K562 (cell line): Measurements from ENCODE around the gene BCL6B. TPM values are rescaled to one million over a fixed set of nuclear protein-coding genes. Genes with fewer than 3 reads are reported as not detected.

Source experiments
- ATAC-seq: fragments of 200-7000 bp; cut with Tn5 transposase; 3 replicates; pipeline ENCODE4 v1.9.1; 2020; ENCODE audit warnings: moderate library complexity
- BruUV-seq: library from RNA; stranded (reverse); fragments of 400-500 nt; replicated peaks from 2 replicates; lab custom pipeline; 2021; lab: Mats Ljungman, UMichigan
- CTCF ChIA-PET: fragments of 300-600 bp; formaldehyde crosslinking; extraction: SDS; loops from one replicate; lab custom pipeline; 2021; ENCODE audit warnings: low intra/inter-chr PET ratio; lab: Yijun Ruan, JAX
- POLR2A ChIA-PET: fragments of 300-600, 350-650 bp; sonication (Branson Sonifier 250); formaldehyde crosslinking; extraction: SDS; loops from one replicate; lab custom pipeline; 2021; ENCODE audit warnings: antibody characterized with exemption, inconsistent platforms; lab: Yijun Ruan, JAX
- DNase-seq, 4 experiments: peaks; one replicate each; pipeline versions ENCODE4 v3.0.0 to v3.0.0-alpha.2; 2011 to 2018; ENCODE audit warnings: low spot score in 3 of 4, mixed read lengths in 3 of 4; ENCODE audit errors: extremely low read depth in 1 of 4
- FAIRE-seq: peaks from 2 replicates; lab custom pipeline; 2011; peaks lifted over from hg19 to GRCh38; lab: Jason Lieb, UNC
- H2AFZ ChIP-seq: 2 replicates; pipeline ENCODE4 v1.6.0; 2011; ENCODE audit warnings: low read depth, low read length, control low read depth, inconsistent platforms
- H3K27ac ChIP-seq: fragments of 200-600 bp; 3 replicates; pipeline ENCODE4 v1.8.0; 2011; ENCODE audit warnings: low read depth, mild to moderate bottlenecking, control low read depth, inconsistent platforms, low read length, moderate library complexity, mixed read lengths; ENCODE audit errors: extremely low read depth
- H3K27me3 ChIP-seq, 2 experiments: fragments of 300-600 bp in 1 of 2; 2 replicates in 1 of 2; 3 replicates in 1 of 2; pipeline versions ENCODE4 v1.6.0 to v1.8.0; 2011; ENCODE audit warnings: inconsistent platforms in 2 of 2, low read length in 2 of 2, mild to moderate bottlenecking in 1 of 2, mixed read lengths in 1 of 2, moderate library complexity in 1 of 2; ENCODE audit not compliant: control insufficient read depth in 2 of 2, insufficient read depth in 2 of 2
- H3K36me3 ChIP-seq: fragments of 300-600 bp; 3 replicates; pipeline ENCODE4 v1.8.0; 2011; ENCODE audit warnings: mild to moderate bottlenecking, low read length, inconsistent platforms; ENCODE audit not compliant: control insufficient read depth, insufficient read depth
- H3K4me1 ChIP-seq, 2 experiments: fragments of 200-600 bp in 1 of 2; replicated peaks in 1 of 2; 2 replicates in 1 of 2; 3 replicates in 1 of 2; pipeline versions ENCODE4 v1.5.1 to v1.8.0; 2011; ENCODE audit warnings: inconsistent platforms in 2 of 2, low read length in 2 of 2, mild to moderate bottlenecking in 1 of 2, mixed read lengths in 1 of 2, moderate library complexity in 1 of 2; ENCODE audit not compliant: control insufficient read depth in 2 of 2, insufficient read depth in 2 of 2
- H3K4me2 ChIP-seq: 2 replicates; pipeline ENCODE4 v1.6.1; 2011; ENCODE audit warnings: low read length, control low read depth, inconsistent platforms, mixed read lengths; ENCODE audit not compliant: insufficient read depth
- H3K4me3 ChIP-seq: fragments of 200-600 bp; sonication (generic), shearing (Covaris generic); 2 replicates; pipeline ENCODE4 v1.5.1; 2016; ENCODE audit warnings: control low read depth, inconsistent platforms
- H3K79me2 ChIP-seq: fragments of 200-600 bp; 3 replicates; pipeline ENCODE4 v1.8.0; 2011; ENCODE audit warnings: low read length, inconsistent platforms; ENCODE audit not compliant: control insufficient read depth, insufficient read depth
- H3K9ac ChIP-seq, 2 experiments: 2 replicates each; pipeline versions ENCODE4 v1.6.0 to v1.6.1; 2011; ENCODE audit warnings: low read depth in 2 of 2, low read length in 2 of 2, control low read depth in 1 of 2, inconsistent platforms in 1 of 2, mild to moderate bottlenecking in 1 of 2, mixed read lengths in 1 of 2; ENCODE audit not compliant: insufficient read depth in 1 of 2
- H3K9me1 ChIP-seq: one replicate; pipeline ENCODE4 v1.6.0; 2011; ENCODE audit warnings: inconsistent platforms, mild to moderate bottlenecking, low read length, moderate library complexity; ENCODE audit not compliant: control insufficient read depth, insufficient read depth
- H3K9me3 ChIP-seq: replicated peaks from 2 replicates; pipeline ENCODE4 v1.5.1; 2011; ENCODE audit warnings: low read depth, low read length, inconsistent platforms; ENCODE audit not compliant: control insufficient read depth, insufficient read depth
- H4K20me1 ChIP-seq: replicated peaks from 2 replicates; pipeline ENCODE4 v1.6.1; 2011; ENCODE audit warnings: low read length, inconsistent platforms, mixed read lengths; ENCODE audit not compliant: control insufficient read depth, insufficient read depth
- CREM ChIP-seq: IDR thresholded peaks from 2 replicates; pipeline ENCODE4 v1.6.1; 2014; ENCODE audit warnings: antibody characterized with exemption, low read depth
- DMBX1 ChIP-seq: fragments of 250-450 bp; sonication (Bioruptor Pico); IDR thresholded peaks from 2 replicates; pipeline ENCODE4 v1.8.0; 2022; ENCODE audit warnings: inconsistent platforms, mild to moderate bottlenecking, moderate library complexity, borderline replicate concordance
- FOXK1 ChIP-seq: sonication (generic); formaldehyde crosslinking; IDR thresholded peaks from 2 replicates; pipeline ENCODE4 v1.8.0; 2022; ENCODE audit warnings: missing genetic modification reagents, mild to moderate bottlenecking, borderline replicate concordance
- SIX5 ChIP-seq, 2 experiments: IDR thresholded peaks; 2 replicates each; pipeline ENCODE4 v1.6.1; 2011; ENCODE audit warnings: low read length in 2 of 2, borderline replicate concordance in 1 of 2, low read depth in 1 of 2, mild to moderate bottlenecking in 1 of 2, moderate library complexity in 1 of 2; ENCODE audit not compliant: insufficient read depth in 1 of 2
- THAP7 ChIP-seq: fragments of 250-450 bp; sonication (Bioruptor Pico); IDR thresholded peaks from 2 replicates; pipeline ENCODE4 v1.5.0; 2021
- WGBS: fragments of 100-300 bp; shearing (Covaris generic); methylation state at CpG from one replicate; pipeline ENCODE4 v1.1.6; 2016; ENCODE audit warnings: low coverage, mixed read lengths; ENCODE audit not compliant: insufficient coverage; ENCODE audit errors: missing lambda C conversion rate; 5-methylcytosine and 5-hydroxymethylcytosine counted together
- in situ Hi-C: fragments of 300-500 bp; cut with MboI; formaldehyde crosslinking; loops from 4 replicates; pipeline ENCODE4 v1.15.0; 2018; ENCODE audit warnings: inconsistent platforms, mixed read lengths
- intact Hi-C: fragments of 100-400 bp; cut with micrococcal nuclease; formaldehyde crosslinking; loops from 2 replicates; pipeline ENCODE4 v1.14.2; 2022
- polyA plus RNA-seq, 8 experiments: library from polyadenylated mRNA; depleted of rRNA in 4 of 8; stranded (reverse) in 5 of 8; unstranded in 3 of 8; fragments of >200 nt; fragmentation: Nextera tagmentation in 2 of 8; fragmentation: Illumina TruSeq in 1 of 8; extraction: Ambion mirVana in 2 of 8; extraction: Trizol in 1 of 8; gene quantifications; 2 replicates each; pipeline versions ENCODE4 v1.2.1 to v1.2.3, GENCODE V29; 2011 to 2014; ENCODE audit warnings: inconsistent platforms in 1 of 8, missing spikeins in 1 of 8
- total RNA-seq, 7 experiments: library from RNA; depleted of rRNA in 6 of 7; stranded (reverse); fragments of >200 nt in 6 of 7; fragmentation: Illumina TruSeq in 2 of 7; extraction: Trizol in 2 of 7; gene quantifications; 2 replicates each; pipeline versions ENCODE4 v1.2.1 to v1.2.3, GENCODE V29; 2011 to 2021; ENCODE audit warnings: low replicate concordance in 1 of 7

The BCL6B gene
- total and polyA plus RNA-seq, 9 of the 15 experiments (the other 6 are each of a cell fraction or from before 2014, with no cell fraction given), result 0.89 to 5.0 (median 3.6) TPM

- DNase-seq, result no peak
- no peak for FAIRE-seq
- 0 out of 3 replicates have a peak, but pooled peaks cover under 1% of the 10 kb centered on the region for H3K79me2 ChIP-seq
- no peaks in the 10 kb centered on the region for H3K9me1 ChIP-seq
- ChIA-PET CTCF (no interaction called here), POLR2A (interaction anchor here (0.6 kb wide), 1 partner anchor 123 kb away, joined by 4 read pairs; no protein-coding TSS in a partner anchor)
- in situ Hi-C loops, result loop anchor here (10.0 to 25.0 kb wide), 2 partner anchors 293 to 520 kb away; partner anchors contain the start of genes ACAP1, SENP3 and TNFSF13
- intact Hi-C loops, result no loop called here
- ATAC-seq, result no peak
- no peak overlapping the region for H3K4me3 ChIP-seq
- no peak overlapping the region for H3K4me2 ChIP-seq
- H3K9me3 ChIP-seq, result no peaks in the 10 kb centered on the region
- 54% methylated on average over 11 of the region's 43 CpGs for WGBS
- H3K27me3 ChIP-seq, result no peaks in the 10 kb centered on the region
- peaks cover 6 to 33% of the 10 kb centered on the region in 2 experiments; a peak in 4 of 5 replicates for H3K4me1 ChIP-seq
- no peaks in the 10 kb centered on the region for H4K20me1 ChIP-seq
- no TSS peak for BruUV-seq
- H3K27ac ChIP-seq, result no peak overlapping the region
- no peaks in the 10 kb centered on the region for H3K36me3 ChIP-seq
- H2AFZ ChIP-seq, result no peak overlapping the region
- no peak for TF ChIP-seq DMBX1 (CRISPR knock-in tag)
- TF ChIP-seq SIX5 (IDR thresholded peaks at IDR 0.05; ENCODE audit: borderline replicate concordance in 1 of 2, insufficient read depth in 1 of 2, low read depth in 1 of 2, low read length in 2 of 2), result no peak
- no peak for TF ChIP-seq FOXK1
- no peak for TF ChIP-seq CREM
- TF ChIP-seq THAP7 (CRISPR knock-in tag), result no peak
- TF ChIP-seq, all 486 proteins: peak for 0
- H3K9ac ChIP-seq, result no peak overlapping the region
Measured at GRCh38 chr17:7041607-7042500, 19.0 kb downstream of the BCL6B start.
